GM19239 (cell line): ENCODE measurements around the gene RHEBL1.

Experiments used
- DNase-seq: peaks from one replicate; pipeline ENCODE4 v3.0.0; 2011; ENCODE audit warnings: low spot score; ENCODE audit not compliant: insufficient read length
- FAIRE-seq: peaks from 2 replicates; lab custom pipeline; 2011; peaks lifted over from hg19 to GRCh38; lab: Jason Lieb, UNC

RHEBL1 gene

DNA sequence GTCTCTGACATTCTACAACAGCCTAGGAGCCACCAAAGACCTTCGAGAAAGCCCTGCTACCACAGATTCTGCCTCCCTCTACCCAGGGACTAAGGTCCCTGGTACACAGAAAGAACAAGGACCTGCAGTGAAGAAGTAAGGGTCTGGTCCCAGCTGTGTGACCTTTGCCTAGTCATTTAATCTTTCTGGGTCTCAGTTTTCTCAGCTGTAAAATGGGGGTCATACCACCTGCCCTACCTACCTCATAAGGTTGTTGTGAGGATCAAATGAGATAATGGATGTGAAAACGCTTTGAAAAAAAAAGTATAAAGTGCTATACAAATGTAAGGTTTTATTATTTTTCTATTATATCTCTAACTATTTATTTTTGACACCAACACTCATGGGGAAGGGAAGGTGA lies 46.0 kb downstream of the RHEBL1 start:
- DNase-seq (no peak), FAIRE-seq (no peak)

DNA sequence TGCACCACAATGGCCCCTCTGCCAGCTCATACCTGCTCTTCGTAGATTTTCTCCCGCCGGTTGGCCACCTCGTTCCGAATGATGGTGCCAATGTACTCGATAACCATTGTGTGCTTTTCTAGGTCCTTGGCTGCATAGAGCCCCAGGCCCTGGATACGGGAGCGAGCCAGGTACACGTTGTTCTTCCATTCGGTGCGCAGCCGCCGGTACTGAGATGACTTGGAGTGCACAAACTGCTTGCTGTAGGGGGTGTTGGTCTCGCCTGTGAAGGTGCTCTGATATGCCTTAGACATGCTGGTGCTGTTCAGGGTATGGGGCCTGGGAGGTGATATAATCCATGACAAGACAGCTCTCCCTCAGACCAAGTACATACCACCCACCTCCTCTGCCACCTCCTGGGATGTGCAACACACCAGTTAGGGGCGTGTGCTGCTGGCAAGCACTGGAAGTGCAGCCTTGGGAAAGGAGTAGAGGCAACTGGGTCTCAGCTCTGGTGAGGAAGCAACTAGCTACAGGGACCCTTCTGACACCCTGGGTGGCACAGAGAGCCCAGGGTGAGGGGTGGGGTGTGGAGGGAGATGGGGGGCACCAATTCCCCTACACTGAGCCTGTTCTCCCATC lies 47.1 kb downstream of the RHEBL1 start:
- no peak for FAIRE-seq
- no peak for DNase-seq

DNA sequence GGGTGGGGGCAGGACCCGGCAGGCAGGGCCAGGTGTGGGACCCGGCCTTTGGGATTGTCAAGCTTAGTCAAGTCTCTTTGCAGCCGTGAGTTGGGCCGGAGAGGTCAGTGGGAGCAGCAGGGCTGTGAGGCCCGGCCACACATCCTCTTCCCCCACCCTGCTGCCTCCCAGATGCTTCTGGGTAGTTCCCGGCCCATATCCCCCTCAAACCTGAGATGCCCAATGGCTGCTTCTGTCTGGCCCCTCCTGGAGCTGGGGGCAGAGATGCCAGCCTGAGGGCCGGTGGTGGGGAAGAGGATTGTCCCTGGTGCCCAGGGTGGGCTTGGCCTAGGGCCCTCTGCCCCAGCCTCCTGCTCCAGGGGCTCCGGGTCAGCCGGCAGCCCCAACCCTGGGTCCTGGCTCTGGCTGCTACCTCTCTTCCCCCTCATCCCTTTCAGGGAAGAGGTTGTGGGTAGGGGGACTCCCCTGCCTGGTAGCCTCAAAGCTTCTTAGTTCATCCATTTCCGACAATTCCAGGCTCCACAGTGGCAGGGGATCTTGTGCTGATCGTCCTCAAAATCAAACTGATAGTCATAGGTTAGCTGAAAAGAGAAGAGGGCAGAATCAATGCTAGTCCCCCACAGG lies 48.4 kb downstream of the RHEBL1 start:
- DNase-seq: no peak
- FAIRE-seq: no peak

DNA sequence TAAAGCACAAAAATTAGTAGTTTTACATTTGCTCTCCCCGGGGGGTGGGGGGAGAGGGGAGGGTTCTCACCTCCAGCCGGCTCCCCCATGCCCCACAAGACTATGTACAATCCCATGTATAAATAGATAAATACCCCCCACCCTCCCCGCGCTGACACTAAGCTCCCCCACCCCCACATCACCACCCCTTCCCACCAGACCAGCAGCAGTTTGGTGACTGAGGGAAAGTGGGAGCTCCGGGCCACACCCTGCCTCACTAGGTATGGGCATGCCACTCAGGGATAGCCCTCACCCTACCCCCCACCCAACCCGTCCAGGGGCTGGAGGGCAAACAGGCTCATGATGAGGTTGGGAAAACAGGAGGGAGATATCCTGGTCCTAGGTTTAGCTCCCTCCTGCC lies 49.3 kb downstream of the RHEBL1 start:
- FAIRE-seq: no peak

DNA sequence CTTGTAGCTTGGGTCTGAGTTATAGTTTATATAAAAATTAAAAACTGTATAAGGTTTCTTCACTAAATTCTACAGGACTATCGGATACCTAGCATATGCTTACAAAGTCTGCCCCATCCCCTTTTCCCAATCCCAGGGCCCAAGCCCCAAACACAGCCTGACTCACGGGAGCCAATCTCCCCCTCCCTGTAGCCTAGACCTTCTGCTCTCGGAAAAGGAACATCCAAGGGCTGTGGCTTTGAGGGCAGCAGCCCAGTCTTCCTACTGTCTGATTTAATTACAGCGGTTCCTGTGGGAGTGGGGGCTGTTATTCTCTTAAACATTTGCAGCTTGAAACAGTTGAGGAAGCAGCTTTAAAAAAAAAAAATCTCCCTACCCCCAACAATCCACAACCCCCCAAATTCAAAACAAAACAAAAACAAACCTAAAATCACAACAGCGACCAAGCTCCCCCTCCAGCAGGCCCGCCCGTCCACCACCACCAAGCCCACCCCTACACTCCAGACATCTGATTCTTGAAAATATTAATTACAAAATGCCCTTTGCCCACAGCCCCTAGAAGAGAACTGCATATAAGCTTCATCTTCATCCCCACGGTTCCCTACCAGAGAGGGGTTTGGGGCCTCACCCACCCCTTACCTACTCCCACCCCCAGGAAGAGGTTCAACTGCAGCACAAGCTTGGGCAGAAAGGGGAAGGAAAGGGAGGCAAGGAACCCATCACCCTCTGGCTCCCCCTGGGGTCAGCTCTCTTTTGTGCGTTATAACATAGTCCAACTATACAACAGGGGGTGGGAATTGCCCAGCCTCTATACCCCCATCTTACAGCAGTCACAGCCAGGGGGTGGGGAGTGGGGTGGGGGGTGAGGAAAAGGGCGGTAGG lies 50.1 kb downstream of the RHEBL1 start:
- no peak for FAIRE-seq
- DNase-seq: no peak

More for the DNA sequence above, 49.3 kb downstream of the RHEBL1 start:
- no peak for DNase-seq

DNA sequence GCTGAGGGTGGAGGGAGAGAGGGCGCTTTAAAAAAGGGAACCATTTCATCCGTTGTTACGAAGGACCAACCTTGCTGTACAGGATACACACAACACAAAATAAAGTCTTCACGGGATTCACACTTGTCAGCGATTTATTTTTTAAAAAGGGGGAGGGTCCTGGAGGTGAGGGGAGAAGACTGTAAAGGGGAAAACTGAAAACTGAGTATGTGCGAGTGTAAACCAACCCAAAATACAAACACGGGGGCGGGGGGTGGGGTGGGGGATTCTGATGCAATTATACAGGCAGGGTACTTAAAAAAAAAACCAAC lies 50.7 kb downstream of the RHEBL1 start:
- no peak for FAIRE-seq

DNA sequence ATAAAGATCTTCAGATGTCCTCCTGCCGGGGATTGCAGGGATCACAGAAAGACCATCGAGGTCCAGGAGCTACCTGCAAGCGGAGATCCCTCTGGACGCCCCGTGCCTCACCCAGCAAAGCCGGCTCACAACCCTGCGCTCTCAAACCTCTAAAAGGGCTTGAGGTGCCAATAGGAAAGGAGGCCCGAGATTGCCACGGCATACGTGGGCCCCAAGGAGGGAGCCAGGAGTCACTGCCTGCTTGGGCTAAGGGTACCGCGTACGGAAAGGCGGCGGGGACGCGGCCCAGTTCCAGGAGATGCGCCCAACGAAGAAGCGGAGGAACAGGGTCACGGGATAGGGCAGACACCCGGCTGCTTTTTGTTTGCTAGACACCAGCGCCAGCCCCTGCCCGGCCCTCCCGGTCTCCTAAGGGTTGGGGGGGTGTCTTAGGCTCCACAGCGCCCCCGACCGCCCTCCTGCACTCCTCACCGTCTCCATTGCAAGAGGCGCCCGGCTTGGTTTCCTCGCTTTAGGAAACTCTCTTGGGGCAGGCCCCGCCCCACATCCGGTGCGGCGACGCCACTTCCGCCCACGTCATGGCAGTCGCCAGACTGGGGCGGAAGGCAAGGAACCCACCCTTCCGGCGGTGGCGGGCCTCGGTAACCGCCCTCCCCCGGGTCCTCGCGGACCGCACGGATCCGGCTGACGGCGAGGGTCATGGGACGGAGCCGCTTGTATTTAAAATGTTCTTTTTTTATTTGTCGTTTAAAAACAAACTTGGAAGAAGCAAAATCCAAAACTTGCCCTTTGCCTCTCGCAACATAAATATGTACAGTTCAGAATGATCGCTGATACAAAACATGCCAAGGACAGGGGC lies 51.3 kb downstream of the RHEBL1 start, which contains the start of gene PRKAG1:
PRKAG1 (minus strand) TSS at position 516 of the 859 bp plus-strand sequence; CDS start at position 480, 36 bp downstream.
- FAIRE-seq: peak; percentile 90
- DNase-seq: peak; percentile 98

More for the DNA sequence above, 50.7 kb downstream of the RHEBL1 start:
- no peak for DNase-seq

DNA sequence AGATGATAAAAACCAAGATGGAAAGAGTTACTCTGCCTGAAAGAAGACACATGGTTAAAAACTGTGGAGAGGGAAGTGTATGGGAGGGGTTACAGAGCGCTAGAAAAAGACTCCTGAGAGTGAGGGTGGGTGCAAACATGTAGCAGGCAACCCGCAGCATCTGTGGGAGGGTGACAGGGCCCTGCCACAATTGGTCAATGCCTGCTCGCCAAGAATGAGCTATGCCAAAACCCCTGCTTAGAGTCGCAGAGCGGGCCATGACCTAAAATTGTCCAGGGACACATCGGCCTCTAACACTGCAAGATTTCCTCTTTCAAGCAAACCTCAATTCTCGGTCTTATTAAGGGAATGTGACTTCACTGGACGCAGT lies 51.9 kb downstream of the RHEBL1 start:
- DNase-seq (no peak), FAIRE-seq (peak; percentile 68)

DNA sequence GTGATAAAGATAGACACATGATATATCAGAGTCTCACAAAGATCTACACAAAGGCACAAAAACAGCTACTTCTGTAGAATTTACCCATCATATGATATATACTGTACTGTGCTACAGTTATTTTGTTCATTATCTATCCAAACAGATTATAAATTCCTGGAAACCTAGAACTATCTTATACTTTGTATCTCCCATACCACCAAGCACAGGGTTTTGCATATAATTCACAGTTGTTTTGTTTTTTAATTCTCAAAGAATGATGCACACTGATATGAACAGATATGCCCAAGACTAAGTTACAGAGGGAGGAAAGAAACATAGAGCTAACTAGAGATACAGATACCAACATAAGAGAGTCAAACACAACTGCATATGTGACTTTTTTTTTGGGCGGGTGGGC lies 54.6 kb downstream of the RHEBL1 start:
- no peak for FAIRE-seq
- no peak for DNase-seq
